ENCODE measurements around the gene SMYD3. TPM values are rescaled to one million over a fixed set of nuclear protein-coding genes. Genes with fewer than 3 reads are reported as not detected.
"Not testable (repeated sequence)": the region's sequence is repeated elsewhere in the genome, so short reads cannot be mapped to it uniquely, and the experiment has no call there.

SMYD3 gene
- total RNA-seq, 4 donors from 2014 or later, result 8.4 to 25.7 (median 14.4) TPM

GRCh38 chr1:245717611-245718010 lies 789.5 kb downstream of the SMYD3 start:
- WGBS, 2 donors, result 72 to 82% methylated on average over 3 of the region's 3 CpGs
- no peak for DNase-seq (ENCODE audit: low spot score in 2 of 2)
- intact Hi-C loops (cut with DNase I; ENCODE audit: low total_unique reads), result no loop called here
- TF ChIP-seq CTCF (IDR thresholded peaks at IDR 0.05), result no peak
- TF ChIP-seq POLR2A (IDR thresholded peaks at IDR 0.05), result no peak
- no peak overlapping the region for H3K4me3 ChIP-seq (ENCODE audit: low read depth, poor library complexity, severe bottlenecking)

DNA sequence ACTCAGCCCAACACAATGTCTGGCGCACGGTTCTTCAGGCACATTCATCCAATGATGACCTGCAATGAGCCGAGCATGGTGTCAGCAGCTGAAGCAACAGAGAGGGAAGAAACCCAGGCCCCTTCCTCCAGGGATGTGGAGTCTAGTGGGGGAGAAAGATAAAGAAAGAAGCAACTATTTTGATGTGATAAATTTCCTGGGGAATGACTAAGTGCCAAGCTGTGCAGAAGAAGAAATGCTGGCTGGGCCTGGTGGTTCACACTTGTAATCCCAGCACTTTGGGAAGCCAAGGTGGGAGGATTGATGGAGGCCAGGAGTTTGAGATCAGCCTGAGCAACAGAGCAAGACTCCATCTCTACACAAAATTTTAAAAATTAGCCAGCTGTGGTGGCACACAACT lies 790.5 kb downstream of the SMYD3 start:
- 93 to 100% methylated on average over 3 of the region's 3 CpGs for WGBS, 2 donors
- intact Hi-C loops (cut with DNase I; ENCODE audit: low total_unique reads), result no loop called here
- H3K4me3 ChIP-seq (ENCODE audit: low read depth, poor library complexity, severe bottlenecking), result no peak overlapping the region
- DNase-seq (ENCODE audit: low spot score in 2 of 2), result no peak
- TF ChIP-seq POLR2A (IDR thresholded peaks at IDR 0.05) (no peak), CTCF (IDR thresholded peaks at IDR 0.05) (no peak)

DNA sequence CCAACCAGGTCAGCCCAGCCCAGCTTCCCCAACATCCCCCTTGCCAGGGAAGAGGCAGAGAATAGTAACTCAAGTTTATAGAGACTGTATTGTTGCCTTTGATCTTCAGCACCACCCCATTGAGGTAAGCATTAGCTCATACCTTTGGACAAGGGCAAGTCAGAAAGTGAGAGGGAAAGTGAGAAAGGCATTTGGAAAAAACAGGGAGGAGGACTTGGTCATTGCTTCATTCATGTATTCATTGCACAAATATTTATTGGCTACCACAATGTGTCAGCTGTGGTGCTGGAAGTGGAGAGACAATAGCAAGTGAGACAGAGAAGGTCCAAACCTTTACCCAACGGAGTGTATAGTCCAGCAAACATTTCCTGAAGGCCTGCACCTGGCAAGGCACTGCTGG lies 791.1 kb downstream of the SMYD3 start:
- WGBS, 2 donors, result 55 to 56% methylated on average over 1 of the region's 1 CpG
- H3K4me3 ChIP-seq (ENCODE audit: low read depth, poor library complexity, severe bottlenecking), result no peak overlapping the region
- intact Hi-C loops (cut with DNase I; ENCODE audit: low total_unique reads), result no loop called here
- TF ChIP-seq CTCF (IDR thresholded peaks at IDR 0.05) (no peak), POLR2A (IDR thresholded peaks at IDR 0.05) (no peak)
- no peak for DNase-seq (ENCODE audit: low spot score in 2 of 2)

DNA sequence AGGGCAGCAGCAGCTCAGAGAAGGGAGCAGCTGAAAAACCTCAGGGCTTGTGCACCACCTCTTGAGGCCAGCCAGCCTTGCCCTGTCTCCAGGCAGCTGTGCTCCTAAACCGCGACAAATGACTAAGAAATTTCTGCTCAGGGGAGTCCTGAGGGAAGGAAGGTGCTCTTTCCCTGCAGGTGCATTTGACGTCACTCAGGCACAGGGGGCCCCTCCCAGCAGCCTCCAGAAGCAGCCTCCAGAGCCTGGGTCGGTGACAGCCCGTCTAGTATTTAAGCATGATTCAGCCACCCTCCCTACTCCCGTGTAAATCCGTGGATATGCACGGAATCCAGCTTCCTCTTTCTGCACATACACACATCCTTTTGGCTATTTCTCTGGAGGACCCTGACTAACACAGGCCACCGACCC lies 791.8 kb downstream of the SMYD3 start:
- DNase-seq (ENCODE audit: low spot score in 2 of 2), result no peak
- WGBS, 2 donors, result 48 to 65% methylated on average over 9 of the region's 9 CpGs
- intact Hi-C loops (cut with DNase I; ENCODE audit: low total_unique reads), result no loop called here
- no peak for TF ChIP-seq POLR2A (IDR thresholded peaks at IDR 0.05)
- no peak for TF ChIP-seq CTCF (IDR thresholded peaks at IDR 0.05)
- H3K4me3 ChIP-seq (ENCODE audit: low read depth, poor library complexity, severe bottlenecking), result no peak overlapping the region

GRCh38 chr1:245714027-245714426 lies 793.1 kb downstream of the SMYD3 start:
- H3K4me3 ChIP-seq (ENCODE audit: low read depth, poor library complexity, severe bottlenecking); DNase-seq (ENCODE audit: low spot score in 2 of 2); intact Hi-C loops (cut with DNase I; ENCODE audit: low total_unique reads): not testable (repeated sequence)
- whole genome bisulfite sequencing, 2 donors, result 89 to 95% methylated on average over 3 of the region's 3 CpGs

DNA sequence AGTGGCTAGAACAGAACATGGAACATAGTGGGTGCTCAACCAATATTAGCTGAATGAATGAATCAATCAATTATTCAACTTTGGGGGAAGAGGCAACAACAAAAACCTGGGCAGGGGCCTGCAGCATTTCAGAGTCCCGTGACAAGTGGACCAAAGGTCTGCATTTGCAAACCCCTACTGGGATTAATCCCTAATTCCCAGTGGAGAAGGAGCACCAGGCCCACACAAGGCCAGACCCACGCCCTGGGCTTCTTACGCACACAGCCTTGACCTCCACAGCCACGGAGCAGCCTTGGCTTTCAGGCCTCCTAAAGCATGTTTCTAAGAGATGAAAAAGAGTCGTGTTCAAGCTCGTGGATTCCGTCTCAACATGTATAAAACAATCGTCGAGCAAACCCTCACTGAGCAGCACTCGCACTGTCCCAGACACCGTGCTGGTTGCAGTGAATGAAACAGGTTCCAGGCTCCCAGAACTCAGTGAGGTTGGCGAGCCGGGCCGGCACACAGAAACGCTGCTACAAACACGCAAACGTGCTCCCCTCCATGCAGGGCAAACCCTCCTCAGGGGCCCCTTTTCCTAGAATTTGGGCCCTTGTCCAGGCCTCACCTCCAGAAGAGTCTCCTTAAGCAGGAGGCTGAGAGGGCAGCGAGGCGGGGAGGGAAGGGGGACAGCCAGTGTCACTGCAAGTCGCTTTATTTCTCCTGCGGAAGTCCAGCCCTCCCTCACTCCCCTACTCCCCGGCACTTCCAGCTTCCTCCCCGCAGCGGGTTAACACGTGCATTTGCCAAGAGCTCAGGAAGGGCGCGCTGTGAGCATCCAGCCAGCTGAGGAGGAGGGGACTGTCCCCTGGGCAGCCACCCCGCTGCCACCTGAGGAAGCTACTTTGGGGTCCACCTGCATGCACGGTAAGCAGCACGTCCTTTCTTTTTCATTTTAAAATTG lies 795.8 kb downstream of the SMYD3 start:
- no peak for DNase-seq (ENCODE audit: low spot score in 2 of 2)
- TF ChIP-seq POLR2A (IDR thresholded peaks at IDR 0.05) (no peak), CTCF (IDR thresholded peaks at IDR 0.05) (no peak)
- intact Hi-C loops (cut with DNase I; ENCODE audit: low total_unique reads), result no loop called here
- H3K4me3 ChIP-seq (ENCODE audit: low read depth, poor library complexity, severe bottlenecking), result no peak overlapping the region
- 56 to 69% methylated on average over 30 of the region's 30 CpGs for WGBS, 2 donors
